ENCODE data around the gene ATE1.

- TF ChIP-seq CTCF (IDR thresholded peaks at IDR 0.05) (no peak), POLR2A (IDR thresholded peaks at IDR 0.05) (no peak), POLR2AphosphoS5 (IDR thresholded peaks at IDR 0.05; ENCODE audit: insufficient read depth in 1 of 2, low read depth in 1 of 2) (no peak)
These were observed 72.9 kb downstream of the ATE1 start for GRCh38 chr10:121854809-121855445.

All from vagina (tissue), 2 donors.